ENCODE results near the gene GAR1.
A peak's percentile ranks its signal among the peaks of the same experiment; 100 is the strongest.

The GAR1 gene

GRCh38 chr4:109821185-109821584, 5.6 kb downstream of the GAR1 start:
- Histone ChIP-seq H3K79me2 (ENCODE audit: low read length) (peaks cover 33% of the 10 kb centered on the region), H3K27me3 (replicated peaks; ENCODE audit: insufficient read depth, low read length) (no peaks in the 10 kb centered on the region), H3K9me3 (replicated peaks; ENCODE audit: insufficient read depth, low read length) (no peaks in the 10 kb centered on the region), H3K27ac (ENCODE audit: low read length) (no peak overlapping the region), H3K9me2 (replicated peaks; ENCODE audit: insufficient read depth, low read length) (no peaks in the 10 kb centered on the region), H3F3A (ENCODE audit: insufficient read depth, low read length) (no peaks in the 10 kb centered on the region; the same call in 1 of the 2 replicates), H3K4me1 (ENCODE audit: low read length) (0 out of 2 replicates have a peak, but pooled peaks cover 8% of the 10 kb centered on the region), H3K4me3 (ENCODE audit: low read length) (no peak overlapping the region), H3K9ac (ENCODE audit: low read length) (no peak overlapping the region), H4K20me1 (ENCODE audit: insufficient read depth, low read length) (no peaks in the 10 kb centered on the region), H3K36me3 (replicated peaks; ENCODE audit: insufficient read depth, low read length) (peaks cover 8% of the 10 kb centered on the region; the same call in 1 of the 2 replicates), H3K4me2 (ENCODE audit: low read depth, low read length) (no peak overlapping the region), H2AFZ (ENCODE audit: low read length) (no peak overlapping the region)
- no peak for TF ChIP-seq EZH2 (optimal IDR thresholded peaks at IDR 0.05; ENCODE audit: low read depth, low read length)
- DNase-seq: no peak

- H3K4me1 ChIP-seq (ENCODE audit: low read length): no peaks in the 10 kb centered on the region
- no peak overlapping the region for H3K27ac ChIP-seq (ENCODE audit: low read length)
- H3K9me2 ChIP-seq (replicated peaks; ENCODE audit: insufficient read depth, low read length): no peaks in the 10 kb centered on the region
- H3K4me2 ChIP-seq (ENCODE audit: low read depth, low read length): no peak overlapping the region
- no peaks in the 10 kb centered on the region for H3K27me3 ChIP-seq (replicated peaks; ENCODE audit: insufficient read depth, low read length)
- no peaks in the 10 kb centered on the region for H3F3A ChIP-seq (ENCODE audit: insufficient read depth, low read length)
- DNase-seq: peak; percentile 35
- no peak overlapping the region for H2AFZ ChIP-seq (ENCODE audit: low read length)
- no peaks in the 10 kb centered on the region for H3K9me3 ChIP-seq (replicated peaks; ENCODE audit: insufficient read depth, low read length)
- peaks cover 3% of the 10 kb centered on the region; the same call in 1 of the 2 replicates for H3K36me3 ChIP-seq (replicated peaks; ENCODE audit: insufficient read depth, low read length)
- no peaks in the 10 kb centered on the region for H4K20me1 ChIP-seq (ENCODE audit: insufficient read depth, low read length)
- H3K79me2 ChIP-seq (ENCODE audit: low read length): no peaks in the 10 kb centered on the region
- no peak overlapping the region for H3K9ac ChIP-seq (ENCODE audit: low read length)
- TF ChIP-seq EZH2 (optimal IDR thresholded peaks at IDR 0.05; ENCODE audit: low read depth, low read length) (no peak), CTCF (IDR thresholded peaks at IDR 0.05; ENCODE audit: low read length) (peak; percentile 47), EZH2phosphoT487 (IDR thresholded peaks at IDR 0.05; ENCODE audit: low read length) (no peak)
- no peak overlapping the region for H3K4me3 ChIP-seq (ENCODE audit: low read length)
Observed at GRCh38 chr4:109826719-109827118, 11.2 kb downstream of the GAR1 start.

- no peaks in the 10 kb centered on the region for H4K20me1 ChIP-seq (ENCODE audit: insufficient read depth, low read length)
- no peak for DNase-seq
Observed at GRCh38 chr4:109827672-109828071, 12.1 kb downstream of the GAR1 start, which contains the start of gene RRH. Gene RRH, plus strand, starts transcription at chr4:109827972. Its CDS starts 56 bp downstream, at chr4:109828028.

More at GRCh38 chr4:109827672-109828071, 12.1 kb downstream of the GAR1 start, which contains the start of gene RRH:
- Histone ChIP-seq H3K36me3 (replicated peaks; ENCODE audit: insufficient read depth, low read length) (peaks cover 3% of the 10 kb centered on the region; the same call in 1 of the 2 replicates), H3F3A (ENCODE audit: insufficient read depth, low read length) (no peaks in the 10 kb centered on the region), H3K4me2 (ENCODE audit: low read depth, low read length) (no peak within 1 kb of the TSS), H2AFZ (ENCODE audit: low read length) (no peak within 1 kb of the TSS), H3K9ac (ENCODE audit: low read length) (no peak within 1 kb of the TSS), H3K9me3 (replicated peaks; ENCODE audit: insufficient read depth, low read length) (no peaks in the 10 kb centered on the region), H3K79me2 (ENCODE audit: low read length) (no peaks in the 10 kb centered on the region), H3K4me3 (ENCODE audit: low read length) (no peak within 1 kb of the TSS), H3K27me3 (replicated peaks; ENCODE audit: insufficient read depth, low read length) (no peaks in the 10 kb centered on the region), H3K27ac (ENCODE audit: low read length) (no peak within 1 kb of the TSS), H3K4me1 (ENCODE audit: low read length) (no peaks in the 10 kb centered on the region), H3K9me2 (replicated peaks; ENCODE audit: insufficient read depth, low read length) (no peaks in the 10 kb centered on the region)
- TF ChIP-seq EZH2 (optimal IDR thresholded peaks at IDR 0.05; ENCODE audit: low read depth, low read length): no peak
- no peak for TF ChIP-seq CTCF (IDR thresholded peaks at IDR 0.05; ENCODE audit: low read length)
- TF ChIP-seq EZH2phosphoT487 (IDR thresholded peaks at IDR 0.05; ENCODE audit: low read length): no peak
